ENCODE data around the gene CCL24. TPM values are rescaled to one million over a fixed set of nuclear protein-coding genes. Genes with fewer than 3 reads are reported as not detected.
A peak's percentile ranks its signal among the peaks of the same experiment; 100 is the strongest.
"Not testable (repeated sequence)": the region's sequence is repeated elsewhere in the genome, so short reads cannot be mapped to it uniquely, and the experiment has no call there.

CCL24 gene
- total and polyA plus RNA-seq, 2 of the 4 experiments (the other 2 are of a cell fraction): not detected

DNA sequence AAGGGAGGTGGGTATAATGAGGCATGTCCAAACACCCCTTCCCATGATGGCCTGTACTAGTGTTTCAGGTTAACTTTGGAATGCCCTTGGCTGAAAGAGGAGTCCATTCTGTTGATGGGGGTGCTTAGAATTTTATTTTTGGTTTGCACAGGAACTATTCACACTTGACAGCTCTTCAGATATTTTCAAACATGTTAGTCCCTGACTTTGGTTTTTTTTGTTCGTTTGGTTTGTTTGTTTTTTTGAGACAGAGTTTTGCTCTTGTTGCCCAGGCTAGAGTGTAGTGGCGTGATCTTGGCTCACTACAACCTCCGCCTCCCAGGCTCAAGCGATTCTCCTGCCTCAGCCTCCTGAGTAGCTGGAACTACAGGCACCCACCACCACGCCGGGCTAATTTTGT is 31.5 kb upstream of the CCL24 start:
- H4K20me1 ChIP-seq (ENCODE audit: insufficient read depth, low read length); H3K4me2 ChIP-seq (ENCODE audit: low read depth, low read length); H3K27me3 ChIP-seq (ENCODE audit: control insufficient read depth, insufficient read depth, low read length); H3K36me3 ChIP-seq (ENCODE audit: control insufficient read depth, insufficient read depth, low read length); ATAC-seq (ENCODE audit: low read depth); POLR2A ChIA-PET (ENCODE audit: unreplicated experiment); H2AFZ ChIP-seq (replicated peaks; ENCODE audit: low read length, poor library complexity); H2BK20ac ChIP-seq (ENCODE audit: low read depth, low read length); dilution Hi-C loops (cut with HindIII; ENCODE audit: low sequenced_read_pairs, unreplicated experiment); H3K14ac ChIP-seq (replicated peaks; ENCODE audit: low read depth, low read length); H3K23ac ChIP-seq (ENCODE audit: low read depth, low read length); H3K56ac ChIP-seq (ENCODE audit: extremely low read depth, insufficient read depth, low read length); H3K9me1 ChIP-seq (ENCODE audit: insufficient read depth, low read length); in situ Hi-C loops (cut with MboI; ENCODE audit: low sequenced_read_pairs); H3K79me1 ChIP-seq (ENCODE audit: low read depth in 1 of 2, low read length in 2 of 2); CTCF ChIA-PET; H4K5ac ChIP-seq (ENCODE audit: low read depth, low read length); H3K4me1 ChIP-seq (ENCODE audit: control insufficient read depth, insufficient read depth, low read length); H2BK15ac ChIP-seq (ENCODE audit: low read depth, low read length); H2BK120ac ChIP-seq (ENCODE audit: low read depth, low read length); H3K9ac ChIP-seq (ENCODE audit: low read depth, low read length); intact Hi-C loops (cut with micrococcal nuclease); H2AK9ac ChIP-seq (replicated peaks; ENCODE audit: low read depth, low read length, poor library complexity); H3K9me3 ChIP-seq (ENCODE audit: control insufficient read depth, insufficient read depth, low read length); H2AK5ac ChIP-seq (ENCODE audit: low read depth, low read length); H3K27ac ChIP-seq (ENCODE audit: insufficient read depth, low read length); H3K4me3 ChIP-seq (ENCODE audit: insufficient read depth, low read depth, low read length); BruUV-seq (replicated peaks); DNase-seq; H4K8ac ChIP-seq (ENCODE audit: low read depth in 2 of 2, low read length in 2 of 2); H3K18ac ChIP-seq (ENCODE audit: low read depth, low read length); H2BK5ac ChIP-seq (ENCODE audit: low read depth, low read length, poor library complexity, severe bottlenecking): not testable (repeated sequence)
- WGBS, 2 experiments (ENCODE audit: extremely low coverage in 2 of 2, insufficient read length in 1 of 2): no CpG with 5 or more reads among the region's 6 CpGs
- Histone ChIP-seq H4K91ac (ENCODE audit: insufficient read depth, low read depth, low read length) (peak overlapping the region; percentile 25; the same call in 1 of the 2 replicates), H3K4ac (ENCODE audit: low read depth, low read length) (peak overlapping the region; percentile 40; the same call in 1 of the 2 replicates)

All from IMR-90 (cell line).